Panc1 (cell line): ENCODE data around the gene ABTB2. TPM values are rescaled to one million over a fixed set of nuclear protein-coding genes. Genes with fewer than 3 reads are reported as not detected.

Experiments used
- ATAC-seq: fragments of 200-7000 bp; cut with Tn5 transposase; 2 replicates; pipeline ENCODE4 v1.9.1; 2020; ENCODE audit warnings: mild to moderate bottlenecking, moderate library complexity
- BruUV-seq: library from RNA; stranded (reverse); fragments of 400-500 nt; replicated peaks from 2 replicates; lab custom pipeline; 2021; lab: Mats Ljungman, UMichigan
- CTCF ChIA-PET: fragments of 300-600 bp; sonication (Branson Sonifier 250); formaldehyde crosslinking; loops from one replicate; lab custom pipeline; 2022; ENCODE audit warnings: antibody characterized with exemption; lab: Charles Lee
- POLR2A ChIA-PET: fragments of 300-600 bp; sonication (Branson Sonifier 250); formaldehyde crosslinking; loops from one replicate; lab custom pipeline; 2022; ENCODE audit warnings: antibody characterized with exemption; lab: Charles Lee
- DNase-seq: peaks from one replicate; pipeline ENCODE4 v3.0.0-alpha.2; 2010; ENCODE audit warnings: low read depth, low spot score
- H3K27ac ChIP-seq: 2 replicates; pipeline ENCODE4 v1.5.1; 2011; ENCODE audit warnings: mild to moderate bottlenecking, low read length, inconsistent platforms
- H3K27me3 ChIP-seq: fragments of 200-500 bp; sonication (Bioruptor generic); 2 replicates; pipeline ENCODE4 v1.6.0; 2014; ENCODE audit warnings: low read length, inconsistent platforms; ENCODE audit not compliant: control insufficient read depth, insufficient read depth
- H3K36me3 ChIP-seq: fragments of 200-500 bp; sonication (Bioruptor generic); 2 replicates; pipeline ENCODE4 v1.5.1; 2014; ENCODE audit warnings: inconsistent platforms, mild to moderate bottlenecking, low read length, moderate library complexity; ENCODE audit not compliant: control insufficient read depth, insufficient read depth
- H3K4me1 ChIP-seq: 2 replicates; pipeline ENCODE4 v1.5.1; 2011; ENCODE audit warnings: inconsistent platforms, mild to moderate bottlenecking, low read length, moderate library complexity; ENCODE audit not compliant: control insufficient read depth, insufficient read depth
- H3K4me3 ChIP-seq, 2 experiments: 2 replicates each; pipeline ENCODE4 v1.5.1; 2011 to 2012; ENCODE audit warnings: low read depth in 2 of 2, low read length in 2 of 2, mild to moderate bottlenecking in 2 of 2, inconsistent platforms in 1 of 2, moderate library complexity in 1 of 2
- H3K9me3 ChIP-seq: fragments of 200-500 bp; sonication (Bioruptor generic); 2 replicates; pipeline ENCODE4 v1.5.1; 2014; ENCODE audit warnings: low read depth, mild to moderate bottlenecking, inconsistent platforms, low read length, moderate library complexity; ENCODE audit not compliant: control insufficient read depth, insufficient read depth
- POLR2AphosphoS5 ChIP-seq: IDR thresholded peaks from 2 replicates; pipeline ENCODE4 v1.6.1; 2012; ENCODE audit warnings: mild to moderate bottlenecking, low read depth, low read length, moderate library complexity
- SIN3A ChIP-seq: IDR thresholded peaks from 2 replicates; pipeline ENCODE4 v1.6.1; 2012; ENCODE audit warnings: low read depth, mild to moderate bottlenecking, low read length, moderate library complexity, borderline replicate concordance; ENCODE audit not compliant: insufficient read depth
- TCF7L2 ChIP-seq: IDR thresholded peaks from 2 replicates; pipeline ENCODE4 v1.6.1; 2011; ENCODE audit warnings: mild to moderate bottlenecking, low read depth, low read length, inconsistent platforms
- in situ Hi-C: cut with HindIII; loops from 2 replicates; pipeline ENCODE4 v1.10.0; 2016; ENCODE audit warnings: low sequenced_read_pairs, low pct_unique_long_range_greater_than_20kb
- intact Hi-C: fragments of 100-400 bp; cut with micrococcal nuclease; formaldehyde crosslinking; loops from one replicate; pipeline ENCODE4 v1.10.0; 2022; ENCODE audit not compliant: unreplicated experiment
- total RNA-seq: library from RNA; stranded (reverse); gene quantifications from one replicate; pipeline ENCODE4 v1.2.1, GENCODE V29; 2021; ENCODE audit not compliant: unreplicated experiment
- TF ChIP-seq, protein P1 (sequence below), 2 experiments: IDR thresholded peaks; 2 replicates each; pipeline ENCODE4 v1.6.1; 2011 to 2012; ENCODE audit warnings: low read depth in 2 of 2, control low read depth in 1 of 2, low read length in 1 of 2, mild to moderate bottlenecking in 1 of 2, moderate library complexity in 1 of 2; ENCODE audit not compliant: insufficient read depth in 1 of 2
- TF ChIP-seq, protein P2 (sequence below): fragments of 450-650 bp; IDR thresholded peaks from 2 replicates; pipeline ENCODE4 v1.5.1; 2017; ENCODE audit warnings: mild to moderate bottlenecking

Gene ABTB2
- total RNA-seq, 1 experiment from 2014 or later, result 22.7 TPM

DNA sequence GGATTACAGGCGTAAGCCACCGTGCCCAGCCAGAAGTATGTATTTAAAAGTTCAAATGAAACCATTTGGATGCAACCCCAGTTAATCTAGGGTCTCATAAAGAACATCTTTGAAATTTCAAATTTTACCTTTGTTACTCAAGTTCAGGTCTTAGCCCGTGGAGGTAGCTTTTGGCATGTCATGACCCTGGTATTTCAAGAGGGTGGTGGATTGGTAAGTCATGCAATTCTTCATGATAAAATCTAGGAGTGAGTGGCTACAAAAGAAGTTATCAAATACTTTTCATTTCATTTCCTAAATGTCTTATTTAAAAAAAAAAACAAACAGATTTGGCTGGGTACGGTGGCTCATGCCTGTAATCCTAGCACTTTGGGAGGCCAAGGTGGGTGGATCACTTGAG lies 80.6 kb downstream of the ABTB2 start:
- no peaks in the 10 kb centered on the region for H3K9me3 ChIP-seq
- no peak for ATAC-seq
- DNase-seq, result no peak
- TF ChIP-seq, protein P1, sequence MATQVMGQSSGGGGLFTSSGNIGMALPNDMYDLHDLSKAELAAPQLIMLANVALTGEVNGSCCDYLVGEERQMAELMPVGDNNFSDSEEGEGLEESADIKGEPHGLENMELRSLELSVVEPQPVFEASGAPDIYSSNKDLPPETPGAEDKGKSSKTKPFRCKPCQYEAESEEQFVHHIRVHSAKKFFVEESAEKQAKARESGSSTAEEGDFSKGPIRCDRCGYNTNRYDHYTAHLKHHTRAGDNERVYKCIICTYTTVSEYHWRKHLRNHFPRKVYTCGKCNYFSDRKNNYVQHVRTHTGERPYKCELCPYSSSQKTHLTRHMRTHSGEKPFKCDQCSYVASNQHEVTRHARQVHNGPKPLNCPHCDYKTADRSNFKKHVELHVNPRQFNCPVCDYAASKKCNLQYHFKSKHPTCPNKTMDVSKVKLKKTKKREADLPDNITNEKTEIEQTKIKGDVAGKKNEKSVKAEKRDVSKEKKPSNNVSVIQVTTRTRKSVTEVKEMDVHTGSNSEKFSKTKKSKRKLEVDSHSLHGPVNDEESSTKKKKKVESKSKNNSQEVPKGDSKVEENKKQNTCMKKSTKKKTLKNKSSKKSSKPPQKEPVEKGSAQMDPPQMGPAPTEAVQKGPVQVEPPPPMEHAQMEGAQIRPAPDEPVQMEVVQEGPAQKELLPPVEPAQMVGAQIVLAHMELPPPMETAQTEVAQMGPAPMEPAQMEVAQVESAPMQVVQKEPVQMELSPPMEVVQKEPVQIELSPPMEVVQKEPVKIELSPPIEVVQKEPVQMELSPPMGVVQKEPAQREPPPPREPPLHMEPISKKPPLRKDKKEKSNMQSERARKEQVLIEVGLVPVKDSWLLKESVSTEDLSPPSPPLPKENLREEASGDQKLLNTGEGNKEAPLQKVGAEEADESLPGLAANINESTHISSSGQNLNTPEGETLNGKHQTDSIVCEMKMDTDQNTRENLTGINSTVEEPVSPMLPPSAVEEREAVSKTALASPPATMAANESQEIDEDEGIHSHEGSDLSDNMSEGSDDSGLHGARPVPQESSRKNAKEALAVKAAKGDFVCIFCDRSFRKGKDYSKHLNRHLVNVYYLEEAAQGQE (IDR thresholded peaks at IDR 0.05; ENCODE audit: insufficient read depth in 1 of 2, low read depth in 2 of 2, low read length in 1 of 2), result no peak
- TF ChIP-seq SIN3A (no peak), POLR2AphosphoS5 (no peak), TCF7L2 (no peak)
- TF ChIP-seq, protein P2, sequence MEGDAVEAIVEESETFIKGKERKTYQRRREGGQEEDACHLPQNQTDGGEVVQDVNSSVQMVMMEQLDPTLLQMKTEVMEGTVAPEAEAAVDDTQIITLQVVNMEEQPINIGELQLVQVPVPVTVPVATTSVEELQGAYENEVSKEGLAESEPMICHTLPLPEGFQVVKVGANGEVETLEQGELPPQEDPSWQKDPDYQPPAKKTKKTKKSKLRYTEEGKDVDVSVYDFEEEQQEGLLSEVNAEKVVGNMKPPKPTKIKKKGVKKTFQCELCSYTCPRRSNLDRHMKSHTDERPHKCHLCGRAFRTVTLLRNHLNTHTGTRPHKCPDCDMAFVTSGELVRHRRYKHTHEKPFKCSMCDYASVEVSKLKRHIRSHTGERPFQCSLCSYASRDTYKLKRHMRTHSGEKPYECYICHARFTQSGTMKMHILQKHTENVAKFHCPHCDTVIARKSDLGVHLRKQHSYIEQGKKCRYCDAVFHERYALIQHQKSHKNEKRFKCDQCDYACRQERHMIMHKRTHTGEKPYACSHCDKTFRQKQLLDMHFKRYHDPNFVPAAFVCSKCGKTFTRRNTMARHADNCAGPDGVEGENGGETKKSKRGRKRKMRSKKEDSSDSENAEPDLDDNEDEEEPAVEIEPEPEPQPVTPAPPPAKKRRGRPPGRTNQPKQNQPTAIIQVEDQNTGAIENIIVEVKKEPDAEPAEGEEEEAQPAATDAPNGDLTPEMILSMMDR, result no peak
- no peaks in the 10 kb centered on the region for H3K27me3 ChIP-seq
- no peaks in the 10 kb centered on the region for H3K36me3 ChIP-seq
- in situ Hi-C loops, result no loop called here
- POLR2A ChIA-PET, result interaction anchor here (0.6 kb wide), 1 partner anchor 49 kb away, joined by 9 read pairs; no protein-coding TSS in a partner anchor
- no peak overlapping the region for H3K4me3 ChIP-seq
- CTCF ChIA-PET, result no interaction called here
- intact Hi-C loops, result no loop called here
- peaks cover 14% of the 10 kb centered on the region for H3K4me1 ChIP-seq
- H3K27ac ChIP-seq, result no peak overlapping the region
- BruUV-seq, result no TSS peak

DNA sequence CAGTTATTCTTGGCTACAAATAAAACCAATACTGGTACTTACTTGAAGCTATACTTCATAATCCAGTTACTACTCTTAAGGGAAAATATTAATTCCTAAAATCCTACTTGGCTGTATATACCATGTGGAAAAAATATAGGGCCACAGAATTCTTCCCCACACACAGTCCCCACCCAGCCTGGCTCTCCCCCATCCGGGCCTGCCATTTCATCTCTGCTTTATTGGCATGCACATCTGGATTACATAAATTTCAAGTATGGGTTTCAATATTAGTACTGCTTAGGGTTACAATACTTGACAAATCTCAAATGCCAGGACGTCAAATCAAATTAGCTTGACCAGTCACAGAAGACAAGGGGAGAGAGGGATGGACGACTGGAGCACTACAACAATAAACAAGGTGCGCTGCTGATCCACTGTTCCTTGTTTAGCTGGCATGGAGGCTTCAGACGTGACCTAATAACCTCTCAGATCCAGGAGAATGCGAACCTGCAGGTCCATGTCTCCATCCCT lies 81.4 kb downstream of the ABTB2 start:
- peaks cover 14% of the 10 kb centered on the region for H3K4me1 ChIP-seq
- TF ChIP-seq POLR2AphosphoS5 (no peak), TCF7L2 (no peak)
- no peak for DNase-seq
- no peaks in the 10 kb centered on the region for H3K9me3 ChIP-seq
- H3K4me3 ChIP-seq, result no peak overlapping the region
- H3K27me3 ChIP-seq, result no peaks in the 10 kb centered on the region
- H3K36me3 ChIP-seq, result no peaks in the 10 kb centered on the region
- no peak overlapping the region for H3K27ac ChIP-seq
- CTCF ChIA-PET, result interaction anchor here (1.5 kb wide), 1 partner anchor 81 kb away, joined by 3 read pairs; the partner anchor contains the start of gene ABTB2
- BruUV-seq, result no TSS peak
- POLR2A ChIA-PET, result interaction anchor here (0.5 to 1.0 kb wide), 2 partner anchors 23 to 66 kb away, joined by 4 to 8 read pairs; no protein-coding TSS in a partner anchor
- intact Hi-C loops, result no loop called here
- in situ Hi-C loops, result no loop called here
- no peak for ATAC-seq

DNA sequence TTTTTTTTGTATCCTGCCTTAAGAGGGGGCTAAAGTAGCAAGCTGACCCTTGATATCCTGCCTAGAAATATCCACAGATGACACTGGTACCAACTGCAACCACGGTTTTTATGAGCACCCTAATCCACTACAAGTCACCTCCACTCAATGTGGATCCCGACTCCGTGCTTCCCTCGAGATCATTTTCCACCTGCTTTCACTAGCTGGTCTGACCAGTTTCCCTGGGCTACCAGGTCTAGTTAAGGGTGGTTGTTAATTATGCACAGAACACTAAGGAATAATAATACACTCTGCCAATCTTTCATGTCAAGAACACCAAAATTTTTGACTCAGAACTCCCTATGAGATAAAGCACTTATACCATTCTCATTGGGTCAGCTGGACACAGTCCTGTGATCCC lies 82.3 kb downstream of the ABTB2 start:
- peaks cover 14% of the 10 kb centered on the region for H3K4me1 ChIP-seq
- POLR2A ChIA-PET, result interaction anchor here (0.7 to 1.0 kb wide), 2 partner anchors 24 to 65 kb away, joined by 3 to 4 read pairs; no protein-coding TSS in a partner anchor
- no peaks in the 10 kb centered on the region for H3K9me3 ChIP-seq
- TF ChIP-seq SIN3A, result no peak
- TF ChIP-seq, protein P1 (IDR thresholded peaks at IDR 0.05; ENCODE audit: insufficient read depth in 1 of 2, low read depth in 2 of 2, low read length in 1 of 2), result no peak
- TF ChIP-seq, protein P2, result no peak
- TF ChIP-seq TCF7L2, result no peak
- TF ChIP-seq POLR2AphosphoS5, result no peak
- H3K36me3 ChIP-seq, result no peaks in the 10 kb centered on the region
- no peak for DNase-seq
- ATAC-seq, result no peak
- H3K27me3 ChIP-seq, result no peaks in the 10 kb centered on the region
- intact Hi-C loops (no loop called here), in situ Hi-C loops (no loop called here)
- no peak overlapping the region for H3K4me3 ChIP-seq
- H3K27ac ChIP-seq, result no peak overlapping the region
- CTCF ChIA-PET, result interaction anchor here (1.5 kb wide), 1 partner anchor 82 kb away, joined by 3 read pairs; the partner anchor contains the start of gene ABTB2
- BruUV-seq, result no TSS peak
